Measurements from ENCODE around the gene HLCS.

Gene HLCS

GRCh38 chr21:36850372-36850771 is 116.1 kb downstream of the HLCS start:
- H3K4me3 ChIP-seq (ENCODE audit: low read depth, low read length) = no peak overlapping the region
- TF ChIP-seq, protein P1, sequence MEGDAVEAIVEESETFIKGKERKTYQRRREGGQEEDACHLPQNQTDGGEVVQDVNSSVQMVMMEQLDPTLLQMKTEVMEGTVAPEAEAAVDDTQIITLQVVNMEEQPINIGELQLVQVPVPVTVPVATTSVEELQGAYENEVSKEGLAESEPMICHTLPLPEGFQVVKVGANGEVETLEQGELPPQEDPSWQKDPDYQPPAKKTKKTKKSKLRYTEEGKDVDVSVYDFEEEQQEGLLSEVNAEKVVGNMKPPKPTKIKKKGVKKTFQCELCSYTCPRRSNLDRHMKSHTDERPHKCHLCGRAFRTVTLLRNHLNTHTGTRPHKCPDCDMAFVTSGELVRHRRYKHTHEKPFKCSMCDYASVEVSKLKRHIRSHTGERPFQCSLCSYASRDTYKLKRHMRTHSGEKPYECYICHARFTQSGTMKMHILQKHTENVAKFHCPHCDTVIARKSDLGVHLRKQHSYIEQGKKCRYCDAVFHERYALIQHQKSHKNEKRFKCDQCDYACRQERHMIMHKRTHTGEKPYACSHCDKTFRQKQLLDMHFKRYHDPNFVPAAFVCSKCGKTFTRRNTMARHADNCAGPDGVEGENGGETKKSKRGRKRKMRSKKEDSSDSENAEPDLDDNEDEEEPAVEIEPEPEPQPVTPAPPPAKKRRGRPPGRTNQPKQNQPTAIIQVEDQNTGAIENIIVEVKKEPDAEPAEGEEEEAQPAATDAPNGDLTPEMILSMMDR (IDR thresholded peaks at IDR 0.05; ENCODE audit: low read depth, low read length) = no peak

- H3K4me3 ChIP-seq (ENCODE audit: low read depth, low read length) = no peak overlapping the region
Measured at GRCh38 chr21:36849461-36850105, 116.9 kb downstream of the HLCS start.

DNA sequence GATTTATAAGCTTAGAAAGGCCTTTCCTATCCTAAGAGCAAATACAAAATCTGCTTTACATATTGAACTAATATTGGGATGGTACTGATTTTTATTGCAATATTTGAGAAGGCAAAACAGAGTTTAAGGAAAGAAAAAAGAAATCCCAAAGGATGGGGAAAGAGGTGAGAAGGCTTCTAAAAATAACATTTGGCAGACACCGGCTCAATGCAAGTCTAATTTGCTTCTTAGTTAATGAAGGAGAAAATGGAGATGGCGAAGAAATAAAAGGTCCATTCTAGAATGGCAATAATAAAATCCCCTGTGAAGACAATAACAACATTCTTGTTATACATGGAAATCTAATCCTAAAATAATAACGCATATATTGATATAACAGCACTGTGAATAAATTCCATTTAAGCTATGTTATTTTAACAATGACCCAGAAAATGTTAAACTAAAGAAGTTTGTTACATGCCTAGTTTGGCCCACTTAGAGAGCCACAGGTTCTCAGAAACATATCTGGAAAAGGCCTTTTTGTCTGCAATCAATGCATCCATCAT is 117.7 kb downstream of the HLCS start:
- H3K4me3 ChIP-seq (ENCODE audit: low read depth, low read length) = no peak overlapping the region
- TF ChIP-seq, protein P1 (IDR thresholded peaks at IDR 0.05; ENCODE audit: low read depth, low read length) = no peak

More at GRCh38 chr21:36849461-36850105, 116.9 kb downstream of the HLCS start:
- TF ChIP-seq, protein P1 (IDR thresholded peaks at IDR 0.05; ENCODE audit: low read depth, low read length) = no peak

DNA sequence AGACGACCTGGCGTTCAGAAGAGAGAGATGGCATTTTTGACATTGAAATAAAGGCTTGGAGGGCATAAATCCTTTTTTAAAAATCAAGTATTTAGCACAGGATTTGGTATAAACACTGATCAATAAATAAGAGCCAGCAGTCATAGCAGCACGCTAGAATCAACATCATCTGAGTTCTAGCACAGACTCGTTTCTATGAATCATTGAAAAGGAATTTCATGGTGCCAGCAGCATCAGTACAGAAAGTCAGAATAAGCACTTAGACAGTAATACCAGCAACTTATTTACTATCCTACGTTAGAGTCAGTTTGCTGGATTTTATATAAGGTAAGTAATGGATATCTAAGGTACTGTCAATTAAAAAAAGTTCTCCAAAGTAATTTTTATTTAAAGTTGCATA is 119.3 kb downstream of the HLCS start:
- no peak overlapping the region for H3K4me3 ChIP-seq (ENCODE audit: low read depth, low read length)
- TF ChIP-seq, protein P1 (IDR thresholded peaks at IDR 0.05; ENCODE audit: low read depth, low read length) = no peak

DNA sequence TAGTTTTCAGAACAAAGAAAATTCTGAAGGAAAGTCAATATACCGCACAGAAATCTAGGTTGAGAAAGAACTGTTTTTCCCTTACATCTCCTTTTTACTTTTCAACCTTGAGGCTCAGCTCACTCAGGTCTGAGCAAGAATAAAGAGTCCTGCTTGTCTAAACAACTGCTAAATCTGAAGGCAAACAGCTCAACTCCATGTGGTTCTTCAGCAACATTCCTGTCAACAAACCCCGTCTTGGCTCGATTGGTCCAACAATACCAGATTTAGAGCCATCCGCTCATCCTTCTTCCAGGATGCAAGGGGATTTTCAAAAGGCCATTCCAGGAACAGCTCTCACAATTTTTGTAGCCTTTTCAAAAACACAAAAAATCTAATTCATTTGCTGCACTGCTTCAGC is 119.8 kb downstream of the HLCS start:
- H3K4me3 ChIP-seq (ENCODE audit: low read depth, low read length) = no peak overlapping the region
- TF ChIP-seq, protein P1 (IDR thresholded peaks at IDR 0.05; ENCODE audit: low read depth, low read length) = no peak

GRCh38 chr21:36845790-36846189 is 120.7 kb downstream of the HLCS start:
- TF ChIP-seq, protein P1 (IDR thresholded peaks at IDR 0.05; ENCODE audit: low read depth, low read length) = no peak
- H3K4me3 ChIP-seq (ENCODE audit: low read depth, low read length) = no peak overlapping the region

DNA sequence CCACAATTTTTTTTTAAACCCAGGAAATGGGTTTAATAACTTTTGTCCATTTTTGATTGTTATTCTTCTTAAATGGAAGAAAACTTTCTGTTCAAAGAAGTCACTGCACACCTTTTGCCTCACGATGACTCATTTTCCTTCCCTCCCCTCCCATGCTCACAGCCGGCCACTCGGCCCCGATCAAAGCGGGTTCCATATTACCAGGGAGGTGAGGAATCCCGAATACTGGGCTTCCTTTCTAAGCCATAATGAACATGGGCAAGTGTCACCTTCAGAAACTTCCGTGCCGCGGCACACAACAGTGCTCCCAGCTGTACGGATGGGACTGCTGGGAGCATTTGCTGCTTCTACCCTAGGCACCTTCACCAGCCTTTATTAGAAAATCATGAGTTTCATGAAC is 121.4 kb downstream of the HLCS start:
- H3K4me3 ChIP-seq (ENCODE audit: low read depth, low read length) = no peak overlapping the region
- TF ChIP-seq, protein P1 (IDR thresholded peaks at IDR 0.05; ENCODE audit: low read depth, low read length) = no peak

Measured in WI38 (cell line).